ENCODE measurements around the gene ZEB2. TPM values are rescaled to one million over a fixed set of nuclear protein-coding genes. Genes with fewer than 3 reads are reported as not detected.

Gene ZEB2
- total RNA-seq, 1 donor from 2014 or later = 95.4 TPM

DNA sequence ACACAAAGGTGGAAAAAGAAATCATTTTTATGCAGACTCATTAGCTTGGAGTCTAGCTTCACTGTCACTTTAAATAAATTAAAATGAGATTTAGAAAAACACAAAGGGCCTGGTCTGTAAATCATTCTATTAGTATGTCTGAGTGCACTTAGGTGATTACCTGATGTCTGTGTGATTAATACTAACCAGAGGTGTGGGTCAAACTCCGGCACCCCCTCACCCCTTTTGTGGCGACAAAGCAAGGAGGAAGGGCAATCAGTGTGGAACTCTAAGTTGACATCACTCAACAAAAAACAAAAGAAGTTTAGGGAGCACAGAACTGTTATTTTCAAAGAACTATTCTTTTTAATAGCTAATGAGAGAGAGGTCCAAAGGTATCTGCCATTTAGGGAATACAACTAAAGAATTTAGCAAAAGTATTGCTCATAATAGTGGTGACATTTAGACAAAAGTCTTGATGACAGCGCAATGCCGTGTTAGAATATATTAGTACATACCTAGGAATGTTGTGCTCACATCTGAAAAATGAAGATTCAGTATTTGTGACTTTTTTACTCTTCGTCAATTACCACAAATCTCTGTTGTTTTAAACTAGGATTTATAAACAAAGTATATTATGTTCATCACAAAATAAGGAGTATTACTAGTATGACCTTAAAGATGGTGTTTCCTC lies 66.3 kb downstream of the ZEB2 start:
- Mint-ChIP-seq H3K4me3 (ENCODE audit: unreplicated experiment) (no peak overlapping the region), H3K27me3 (ENCODE audit: low read depth) (no peaks in the 10 kb centered on the region), H3K27ac (ENCODE audit: unreplicated experiment) (peak overlapping the region; percentile 60), H3K4me1 (ENCODE audit: low read depth) (peaks cover 69% of the 10 kb centered on the region), H3K9me3 (ENCODE audit: low read depth) (no peaks in the 10 kb centered on the region), H3K36me3 (ENCODE audit: low read depth) (no peaks in the 10 kb centered on the region)
- no peak for DNase-seq (ENCODE audit: low spot score)
- TF ChIP-seq, protein P1, sequence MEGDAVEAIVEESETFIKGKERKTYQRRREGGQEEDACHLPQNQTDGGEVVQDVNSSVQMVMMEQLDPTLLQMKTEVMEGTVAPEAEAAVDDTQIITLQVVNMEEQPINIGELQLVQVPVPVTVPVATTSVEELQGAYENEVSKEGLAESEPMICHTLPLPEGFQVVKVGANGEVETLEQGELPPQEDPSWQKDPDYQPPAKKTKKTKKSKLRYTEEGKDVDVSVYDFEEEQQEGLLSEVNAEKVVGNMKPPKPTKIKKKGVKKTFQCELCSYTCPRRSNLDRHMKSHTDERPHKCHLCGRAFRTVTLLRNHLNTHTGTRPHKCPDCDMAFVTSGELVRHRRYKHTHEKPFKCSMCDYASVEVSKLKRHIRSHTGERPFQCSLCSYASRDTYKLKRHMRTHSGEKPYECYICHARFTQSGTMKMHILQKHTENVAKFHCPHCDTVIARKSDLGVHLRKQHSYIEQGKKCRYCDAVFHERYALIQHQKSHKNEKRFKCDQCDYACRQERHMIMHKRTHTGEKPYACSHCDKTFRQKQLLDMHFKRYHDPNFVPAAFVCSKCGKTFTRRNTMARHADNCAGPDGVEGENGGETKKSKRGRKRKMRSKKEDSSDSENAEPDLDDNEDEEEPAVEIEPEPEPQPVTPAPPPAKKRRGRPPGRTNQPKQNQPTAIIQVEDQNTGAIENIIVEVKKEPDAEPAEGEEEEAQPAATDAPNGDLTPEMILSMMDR (IDR thresholded peaks at IDR 0.05) = no peak

DNA sequence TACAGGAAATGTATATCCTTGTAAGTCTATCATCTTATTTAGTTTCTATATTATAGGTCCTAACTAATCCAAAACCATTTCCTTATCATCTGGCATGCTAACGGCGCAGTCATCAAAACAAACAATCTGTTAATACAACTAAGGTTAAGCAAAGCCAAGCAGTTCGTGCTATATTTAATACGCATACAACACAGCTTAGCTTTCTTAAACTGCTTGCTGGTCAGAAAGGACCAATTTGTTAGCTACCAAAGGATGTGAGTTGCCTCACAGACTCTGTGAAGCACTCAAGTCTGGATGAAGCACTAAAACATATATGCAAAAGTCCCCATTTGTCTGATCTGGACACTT lies 67.0 kb downstream of the ZEB2 start:
- no peak for DNase-seq (ENCODE audit: low spot score)
- H3K9me3 Mint-ChIP-seq (ENCODE audit: low read depth) = no peaks in the 10 kb centered on the region
- H3K27ac Mint-ChIP-seq (ENCODE audit: unreplicated experiment) = peak overlapping the region; percentile 71
- no peaks in the 10 kb centered on the region for H3K27me3 Mint-ChIP-seq (ENCODE audit: low read depth)
- H3K4me3 Mint-ChIP-seq (ENCODE audit: unreplicated experiment) = peak overlapping the region; percentile 40
- peaks cover 65% of the 10 kb centered on the region for H3K4me1 Mint-ChIP-seq (ENCODE audit: low read depth)
- TF ChIP-seq, protein P1 (IDR thresholded peaks at IDR 0.05) = no peak
- H3K36me3 Mint-ChIP-seq (ENCODE audit: low read depth) = no peaks in the 10 kb centered on the region

DNA sequence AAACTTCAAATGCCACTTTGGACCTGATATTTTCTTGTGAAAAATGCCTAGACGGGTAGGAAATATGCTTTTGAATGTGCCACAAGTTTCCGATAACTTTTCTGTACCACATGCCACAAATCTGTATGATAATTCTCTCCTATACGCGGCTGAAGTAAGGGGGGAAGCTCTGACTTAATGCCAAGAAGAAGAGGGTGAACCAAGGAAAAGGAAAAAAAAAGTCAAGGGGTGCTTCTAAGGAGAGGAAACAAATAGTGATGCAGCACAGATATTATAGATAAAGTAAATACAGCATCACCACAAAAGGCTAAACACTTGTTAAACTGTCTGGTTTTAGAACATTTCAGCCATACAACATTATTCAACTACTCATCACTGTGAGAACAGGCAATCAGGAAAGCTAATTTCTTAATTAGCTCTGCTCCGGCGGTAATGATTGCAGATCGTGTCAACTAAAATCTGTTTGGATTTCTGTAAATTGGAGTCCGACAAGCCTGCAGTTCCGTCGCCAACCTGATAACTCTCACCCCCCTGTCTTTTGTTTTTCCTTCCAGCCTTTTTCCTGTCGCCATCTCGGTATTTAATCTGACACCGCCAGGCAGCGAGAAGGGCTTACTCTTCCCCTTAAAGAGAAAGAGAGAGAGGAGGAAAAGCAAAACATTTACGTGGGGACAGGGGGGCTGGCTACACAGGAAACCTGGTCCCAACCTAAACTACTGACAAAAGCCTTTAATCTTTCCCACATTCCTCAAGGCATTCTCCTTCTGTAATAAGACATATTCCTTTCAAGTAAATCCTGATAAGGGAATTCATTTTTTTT lies 67.5 kb downstream of the ZEB2 start:
- Mint-ChIP-seq H3K27me3 (ENCODE audit: low read depth) (no peaks in the 10 kb centered on the region), H3K27ac (ENCODE audit: unreplicated experiment) (peak overlapping the region; percentile 71)
- DNase-seq (ENCODE audit: low spot score) = no peak

DNA sequence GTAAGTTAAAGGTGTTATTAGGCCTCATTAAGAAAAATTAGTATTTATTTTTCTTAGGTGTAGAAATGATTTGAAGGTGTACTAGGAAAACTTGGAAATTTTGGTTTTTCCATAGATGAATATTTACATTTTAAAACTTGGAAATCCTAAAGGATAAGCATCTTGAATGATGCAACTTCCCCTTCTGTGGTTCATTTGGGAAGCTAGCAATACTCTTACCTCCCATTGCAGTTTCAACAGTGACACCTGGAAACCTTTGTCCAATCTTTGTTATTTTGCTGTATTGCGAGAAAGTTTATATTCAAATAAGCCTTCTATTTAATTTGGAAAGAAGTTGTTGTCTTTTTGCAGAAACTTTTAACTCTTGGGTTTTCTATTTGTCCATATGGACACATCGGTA lies 68.5 kb downstream of the ZEB2 start:
- no peak overlapping the region for H3K27ac Mint-ChIP-seq (ENCODE audit: unreplicated experiment)
- H3K4me3 Mint-ChIP-seq (ENCODE audit: unreplicated experiment) = no peak overlapping the region
- H3K27me3 Mint-ChIP-seq (ENCODE audit: low read depth) = no peaks in the 10 kb centered on the region
- no peak for DNase-seq (ENCODE audit: low spot score)
- H3K9me3 Mint-ChIP-seq (ENCODE audit: low read depth) = no peaks in the 10 kb centered on the region
- peaks cover 2% of the 10 kb centered on the region for H3K36me3 Mint-ChIP-seq (ENCODE audit: low read depth)
- H3K4me1 Mint-ChIP-seq (ENCODE audit: low read depth) = peaks cover 51% of the 10 kb centered on the region
- TF ChIP-seq, protein P1 (IDR thresholded peaks at IDR 0.05) = no peak

More for the DNA sequence above, 67.5 kb downstream of the ZEB2 start:
- H3K36me3 Mint-ChIP-seq (ENCODE audit: low read depth) = no peaks in the 10 kb centered on the region
- TF ChIP-seq, protein P1 (IDR thresholded peaks at IDR 0.05) = peak; percentile 51
- H3K4me3 Mint-ChIP-seq (ENCODE audit: unreplicated experiment) = peak overlapping the region; percentile 40
- no peaks in the 10 kb centered on the region for H3K9me3 Mint-ChIP-seq (ENCODE audit: low read depth)
- peaks cover 60% of the 10 kb centered on the region for H3K4me1 Mint-ChIP-seq (ENCODE audit: low read depth)

DNA sequence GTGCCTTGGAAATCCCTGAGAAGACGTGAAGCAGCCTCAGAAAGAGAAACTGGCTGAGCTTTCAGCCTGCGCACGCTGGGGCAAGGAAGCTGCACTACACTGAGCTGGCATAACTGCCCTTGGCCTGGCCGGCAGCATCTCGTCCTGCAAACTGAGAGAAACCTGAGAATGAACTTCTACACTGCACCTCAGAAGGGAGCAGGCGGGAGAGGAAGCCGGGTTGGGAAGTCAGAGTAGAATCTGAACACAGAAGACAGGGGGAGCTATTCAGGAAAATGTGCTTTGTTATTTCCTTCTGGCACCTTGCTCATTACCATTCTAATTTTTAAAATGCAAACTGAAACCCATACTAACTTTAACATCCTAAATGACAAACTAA lies 70.9 kb downstream of the ZEB2 start:
- Mint-ChIP-seq H3K4me3 (ENCODE audit: unreplicated experiment) (no peak overlapping the region), H3K4me1 (ENCODE audit: low read depth) (peaks cover 31% of the 10 kb centered on the region), H3K27me3 (ENCODE audit: low read depth) (no peaks in the 10 kb centered on the region), H3K27ac (ENCODE audit: unreplicated experiment) (no peak overlapping the region), H3K36me3 (ENCODE audit: low read depth) (peaks cover 9% of the 10 kb centered on the region), H3K9me3 (ENCODE audit: low read depth) (no peaks in the 10 kb centered on the region)
- TF ChIP-seq, protein P1 (IDR thresholded peaks at IDR 0.05) = peak; percentile 65
- no peak for DNase-seq (ENCODE audit: low spot score)
